ENCODE results near the gene SLC34A1.

- TF ChIP-seq CTCF (conservative IDR thresholded peaks at IDR 0.05; ENCODE audit: low read depth, low read length) (no peak), POLR2A (IDR thresholded peaks at IDR 0.05; ENCODE audit: low read depth, low read length) (no peak), RAD21 (IDR thresholded peaks at IDR 0.05; ENCODE audit: low read length) (no peak), USF2 (IDR thresholded peaks at IDR 0.05; ENCODE audit: low read depth, low read length) (no peak), SMC3 (IDR thresholded peaks at IDR 0.05; ENCODE audit: low read depth, low read length) (no peak), RFX5 (IDR thresholded peaks at IDR 0.05; ENCODE audit: low read depth, low read length) (no peak), NFE2L2 (IDR thresholded peaks at IDR 0.05; ENCODE audit: low read depth, low read length) (no peak), RCOR1 (IDR thresholded peaks at IDR 0.05; ENCODE audit: insufficient replicate concordance, low read length) (no peak), MAZ (IDR thresholded peaks at IDR 0.05; ENCODE audit: borderline replicate concordance, low read depth, low read length) (no peak), CEBPB (IDR thresholded peaks at IDR 0.05; ENCODE audit: low read depth, low read length) (no peak), MAFK (IDR thresholded peaks at IDR 0.05; ENCODE audit: low read depth, low read length) (no peak)
Observed at GRCh38 chr5:177362610-177363507, 21.4 kb upstream of the SLC34A1 start.

All from IMR-90 (cell line).